Right ventricle myocardium inferior (tissue), 1 donor: ENCODE measurements around the gene HK1. TPM values are rescaled to one million over a fixed set of nuclear protein-coding genes. Genes with fewer than 3 reads are reported as not detected.

Source experiments
- ATAC-seq: fragments of 200-7000 bp; cut with Tn5 transposase; one replicate; pipeline ENCODE4 v1.9.1; 2020; ENCODE audit warnings: mild to moderate bottlenecking, moderate library complexity
- DNase-seq: peaks from one replicate; pipeline ENCODE4 v3.0.0; 2021; ENCODE audit errors: missing footprints
- intact Hi-C: fragments of 100-400 bp; cut with DNase I; formaldehyde crosslinking; loops from one replicate; pipeline ENCODE4 v1.11.0; 2022
- long read RNA-seq: library from polyadenylated mRNA; unstranded; transcript quantifications from one replicate; pipeline ENCODE4 v2.0.0, GENCODE V29; 2021
- total RNA-seq: library from RNA; stranded (reverse); fragmentation: NEBNext Ultra II Directional; extraction: Animal tissue kit (Norgen Biotek cat#: 25700); gene quantifications from one replicate; pipeline ENCODE4 v1.2.1, GENCODE V29; 2021
- donor health status: DM: no; HTN: yes; CAD: no; lungs with severe emphysema.

HK1 gene
- total RNA-seq = 186 TPM
- long read RNA-seq, transcript HK1-202 (18 exons, 3,605 nt) = major isoform, 367 of 414 reads
- long read RNA-seq, partial matches to known transcripts = 35 of 414 reads
- long read RNA-seq, other reads (novel, unspliced or antisense) = 11 of 414 reads

- DNase-seq = no peak
- intact Hi-C loops = no loop called here
- ATAC-seq = peak; percentile 46
Measured at GRCh38 chr10:69278446-69278963, at the start of gene HK1. HK1 (plus strand) TSS chr10:69278496.

GRCh38 chr10:69229616-69229916 lies 48.7 kb upstream of the HK1 start:
- ATAC-seq (no peak), DNase-seq (no peak)
- intact Hi-C loops = no loop called here

- no peak for ATAC-seq
- intact Hi-C loops = no loop called here
- no peak for DNase-seq
Measured at GRCh38 chr10:69230128-69230527, 48.2 kb upstream of the HK1 start.

GRCh38 chr10:69232252-69232651 lies 46.0 kb upstream of the HK1 start:
- DNase-seq (no peak), ATAC-seq (no peak)
- intact Hi-C loops = no loop called here

GRCh38 chr10:69232736-69233480 lies 45.4 kb upstream of the HK1 start:
- DNase-seq = no peak
- ATAC-seq = no peak
- intact Hi-C loops = no loop called here

GRCh38 chr10:69234447-69234846 lies 43.8 kb upstream of the HK1 start:
- DNase-seq (no peak), ATAC-seq (no peak)
- intact Hi-C loops = no loop called here

GRCh38 chr10:69237528-69238159 lies 40.7 kb upstream of the HK1 start:
- intact Hi-C loops = loop anchor here (1.0 to 5.0 kb wide), 3 partner anchors 80 to 175 kb away; no protein-coding TSS in a partner anchor
- ATAC-seq (peak; percentile 97), DNase-seq (peak; percentile 93)

GRCh38 chr10:69239136-69239535 lies 39.2 kb upstream of the HK1 start:
- no peak for ATAC-seq
- no peak for DNase-seq
- intact Hi-C loops = loop anchor here (5.0 kb wide), 2 partner anchors 78 to 173 kb away; no protein-coding TSS in a partner anchor

- no peak for DNase-seq
- intact Hi-C loops = loop anchor here (5.0 kb wide), 2 partner anchors 77 to 172 kb away; no protein-coding TSS in a partner anchor
- no peak for ATAC-seq
Measured at GRCh38 chr10:69239816-69240434, 38.4 kb upstream of the HK1 start.

- DNase-seq (no peak), ATAC-seq (no peak)
- intact Hi-C loops = no loop called here
Measured at GRCh38 chr10:69240455-69240854, 37.8 kb upstream of the HK1 start.

- DNase-seq (no peak), ATAC-seq (no peak)
- intact Hi-C loops = no loop called here
Measured at GRCh38 chr10:69241575-69241974, 36.7 kb upstream of the HK1 start.

- ATAC-seq = no peak
- intact Hi-C loops = no loop called here
Measured at GRCh38 chr10:69242040-69242851, 36.0 kb upstream of the HK1 start.

GRCh38 chr10:69242852-69243212 lies 35.5 kb upstream of the HK1 start:
- intact Hi-C loops = no loop called here
- ATAC-seq = no peak
- DNase-seq = no peak

More at GRCh38 chr10:69242040-69242851, 36.0 kb upstream of the HK1 start:
- no peak for DNase-seq

GRCh38 chr10:69243817-69244216 lies 34.5 kb upstream of the HK1 start:
- intact Hi-C loops = no loop called here
- DNase-seq (no peak), ATAC-seq (no peak)

- DNase-seq (no peak), ATAC-seq (no peak)
- intact Hi-C loops = no loop called here
Measured at GRCh38 chr10:69246036-69246435, 32.3 kb upstream of the HK1 start.

- DNase-seq (no peak), ATAC-seq (no peak)
- intact Hi-C loops = no loop called here
Measured at GRCh38 chr10:69246581-69247312, 31.5 kb upstream of the HK1 start.

GRCh38 chr10:69247313-69247710 lies 31.0 kb upstream of the HK1 start:
- DNase-seq (no peak), ATAC-seq (no peak)
- intact Hi-C loops = no loop called here

- intact Hi-C loops = no loop called here
- DNase-seq (no peak), ATAC-seq (no peak)
Measured at GRCh38 chr10:69248117-69248730, 30.1 kb upstream of the HK1 start.
